ENCODE data around the gene VPS13C.

DNA sequence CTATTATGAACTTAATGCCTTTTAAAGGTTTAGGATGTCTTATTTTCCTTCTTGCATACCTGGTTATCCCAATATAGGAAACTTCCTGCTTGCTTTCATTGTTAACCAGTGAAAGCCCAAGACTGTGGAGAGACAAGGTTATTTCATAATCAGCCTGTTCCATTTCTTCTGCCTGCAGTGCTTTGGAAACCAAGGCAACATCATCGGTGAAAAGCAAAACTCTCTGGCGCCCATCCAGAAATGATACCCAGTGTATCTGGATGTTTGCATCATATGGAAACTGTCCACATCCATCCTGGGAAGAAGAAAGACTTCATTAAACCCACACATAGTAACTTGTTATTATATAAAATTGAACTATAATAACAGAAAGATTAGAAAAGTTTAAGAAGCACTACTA lies 170.1 kb downstream of the VPS13C start:
- TF ChIP-seq FOXM1 (IDR thresholded peaks at IDR 0.05; ENCODE audit: borderline replicate concordance, low read depth): no peak
- TF ChIP-seq CREB1 (IDR thresholded peaks at IDR 0.05; ENCODE audit: low read depth): no peak
- TF ChIP-seq, protein P1, sequence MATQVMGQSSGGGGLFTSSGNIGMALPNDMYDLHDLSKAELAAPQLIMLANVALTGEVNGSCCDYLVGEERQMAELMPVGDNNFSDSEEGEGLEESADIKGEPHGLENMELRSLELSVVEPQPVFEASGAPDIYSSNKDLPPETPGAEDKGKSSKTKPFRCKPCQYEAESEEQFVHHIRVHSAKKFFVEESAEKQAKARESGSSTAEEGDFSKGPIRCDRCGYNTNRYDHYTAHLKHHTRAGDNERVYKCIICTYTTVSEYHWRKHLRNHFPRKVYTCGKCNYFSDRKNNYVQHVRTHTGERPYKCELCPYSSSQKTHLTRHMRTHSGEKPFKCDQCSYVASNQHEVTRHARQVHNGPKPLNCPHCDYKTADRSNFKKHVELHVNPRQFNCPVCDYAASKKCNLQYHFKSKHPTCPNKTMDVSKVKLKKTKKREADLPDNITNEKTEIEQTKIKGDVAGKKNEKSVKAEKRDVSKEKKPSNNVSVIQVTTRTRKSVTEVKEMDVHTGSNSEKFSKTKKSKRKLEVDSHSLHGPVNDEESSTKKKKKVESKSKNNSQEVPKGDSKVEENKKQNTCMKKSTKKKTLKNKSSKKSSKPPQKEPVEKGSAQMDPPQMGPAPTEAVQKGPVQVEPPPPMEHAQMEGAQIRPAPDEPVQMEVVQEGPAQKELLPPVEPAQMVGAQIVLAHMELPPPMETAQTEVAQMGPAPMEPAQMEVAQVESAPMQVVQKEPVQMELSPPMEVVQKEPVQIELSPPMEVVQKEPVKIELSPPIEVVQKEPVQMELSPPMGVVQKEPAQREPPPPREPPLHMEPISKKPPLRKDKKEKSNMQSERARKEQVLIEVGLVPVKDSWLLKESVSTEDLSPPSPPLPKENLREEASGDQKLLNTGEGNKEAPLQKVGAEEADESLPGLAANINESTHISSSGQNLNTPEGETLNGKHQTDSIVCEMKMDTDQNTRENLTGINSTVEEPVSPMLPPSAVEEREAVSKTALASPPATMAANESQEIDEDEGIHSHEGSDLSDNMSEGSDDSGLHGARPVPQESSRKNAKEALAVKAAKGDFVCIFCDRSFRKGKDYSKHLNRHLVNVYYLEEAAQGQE (IDR thresholded peaks at IDR 0.05; ENCODE audit: low read depth): no peak
- no peak for TF ChIP-seq EP300 (IDR thresholded peaks at IDR 0.05; ENCODE audit: borderline replicate concordance)
- TF ChIP-seq, protein P2, sequence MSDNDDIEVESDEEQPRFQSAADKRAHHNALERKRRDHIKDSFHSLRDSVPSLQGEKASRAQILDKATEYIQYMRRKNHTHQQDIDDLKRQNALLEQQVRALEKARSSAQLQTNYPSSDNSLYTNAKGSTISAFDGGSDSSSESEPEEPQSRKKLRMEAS (IDR thresholded peaks at IDR 0.05): no peak
- TF ChIP-seq TAF1 (IDR thresholded peaks at IDR 0.05; ENCODE audit: low read depth): no peak
- TF ChIP-seq CEBPB (IDR thresholded peaks at IDR 0.05): no peak
- TF ChIP-seq, protein P3, sequence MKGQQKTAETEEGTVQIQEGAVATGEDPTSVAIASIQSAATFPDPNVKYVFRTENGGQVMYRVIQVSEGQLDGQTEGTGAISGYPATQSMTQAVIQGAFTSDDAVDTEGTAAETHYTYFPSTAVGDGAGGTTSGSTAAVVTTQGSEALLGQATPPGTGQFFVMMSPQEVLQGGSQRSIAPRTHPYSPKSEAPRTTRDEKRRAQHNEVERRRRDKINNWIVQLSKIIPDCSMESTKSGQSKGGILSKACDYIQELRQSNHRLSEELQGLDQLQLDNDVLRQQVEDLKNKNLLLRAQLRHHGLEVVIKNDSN (IDR thresholded peaks at IDR 0.05): no peak
